Measurements from ENCODE around the gene TMEM132C. TPM values are rescaled to one million over a fixed set of nuclear protein-coding genes. Genes with fewer than 3 reads are reported as not detected.
"Not testable (repeated sequence)": the region's sequence is repeated elsewhere in the genome, so short reads cannot be mapped to it uniquely, and the experiment has no call there.

The TMEM132C gene
- total RNA-seq, 1 experiment from 2014 or later = not detected

GRCh38 chr12:128603573-128604115, 336.7 kb downstream of the TMEM132C start:
- no peak for DNase-seq (ENCODE audit: extremely low read depth, low read depth)

DNA sequence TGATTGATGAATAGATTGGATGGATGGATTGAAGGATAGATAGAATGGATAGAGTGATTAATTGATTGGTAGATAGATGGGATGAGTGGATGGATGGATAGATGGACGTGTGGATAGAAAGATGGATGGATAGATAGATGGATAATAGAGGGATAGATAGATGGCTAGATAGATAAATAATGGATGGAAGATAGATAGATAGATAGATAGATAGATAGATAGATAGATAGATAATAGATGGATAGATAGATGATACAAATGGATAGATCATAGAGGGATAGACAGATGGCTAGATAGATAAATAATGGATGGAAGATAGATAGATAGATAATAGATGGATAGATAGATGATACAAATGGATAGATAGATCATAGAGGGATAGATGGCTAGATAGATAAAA, 337.2 kb downstream of the TMEM132C start:
- not testable (repeated sequence) for DNase-seq (ENCODE audit: extremely low read depth, low read depth)

DNA sequence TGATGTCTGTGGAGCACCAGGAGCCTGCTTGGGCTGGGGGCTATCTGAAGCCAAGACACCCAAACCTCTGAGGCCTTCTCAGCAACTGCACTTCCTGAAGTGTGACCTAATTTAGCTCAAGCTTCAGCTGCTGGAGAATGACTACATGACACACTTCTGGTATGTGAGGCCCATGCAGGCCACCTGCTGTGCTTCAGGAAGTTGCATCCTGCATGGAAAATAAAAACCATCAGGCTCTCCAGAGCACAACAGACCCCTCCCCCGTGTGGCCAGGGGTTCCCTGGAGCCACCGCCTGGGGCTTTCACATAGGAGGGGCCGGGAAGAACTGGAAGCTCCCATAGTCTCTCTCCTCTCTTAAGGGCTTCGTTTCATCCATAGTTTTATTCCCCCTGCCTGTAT, 339.1 kb downstream of the TMEM132C start:
- no peak for DNase-seq (ENCODE audit: extremely low read depth, low read depth)

GRCh38 chr12:128606538-128606937, 339.6 kb downstream of the TMEM132C start:
- no peak for DNase-seq (ENCODE audit: extremely low read depth, low read depth)

DNA sequence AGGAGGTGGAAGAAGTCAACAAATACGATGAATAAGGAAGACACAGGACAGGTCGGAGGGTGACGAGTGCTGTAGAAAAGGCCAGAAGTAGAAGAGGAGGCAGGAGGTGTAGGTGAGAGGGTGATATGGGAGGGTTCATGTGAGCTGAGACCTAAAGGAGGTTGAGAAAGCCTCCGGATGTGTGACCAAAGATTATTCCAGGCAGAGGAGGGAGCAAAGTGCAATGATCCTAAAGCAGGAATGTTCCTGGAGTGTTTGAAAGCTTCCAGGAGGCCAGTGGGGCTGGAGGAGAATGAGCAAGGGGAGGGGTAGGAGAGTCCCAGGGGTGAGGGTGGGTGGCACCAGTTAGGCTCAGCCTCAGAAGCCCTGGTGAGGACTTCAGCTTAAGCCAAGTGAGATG, 340.0 kb downstream of the TMEM132C start:
- no peak for DNase-seq (ENCODE audit: extremely low read depth, low read depth)

GRCh38 chr12:128607641-128608040, 340.7 kb downstream of the TMEM132C start:
- no peak for DNase-seq (ENCODE audit: extremely low read depth, low read depth)

DNA sequence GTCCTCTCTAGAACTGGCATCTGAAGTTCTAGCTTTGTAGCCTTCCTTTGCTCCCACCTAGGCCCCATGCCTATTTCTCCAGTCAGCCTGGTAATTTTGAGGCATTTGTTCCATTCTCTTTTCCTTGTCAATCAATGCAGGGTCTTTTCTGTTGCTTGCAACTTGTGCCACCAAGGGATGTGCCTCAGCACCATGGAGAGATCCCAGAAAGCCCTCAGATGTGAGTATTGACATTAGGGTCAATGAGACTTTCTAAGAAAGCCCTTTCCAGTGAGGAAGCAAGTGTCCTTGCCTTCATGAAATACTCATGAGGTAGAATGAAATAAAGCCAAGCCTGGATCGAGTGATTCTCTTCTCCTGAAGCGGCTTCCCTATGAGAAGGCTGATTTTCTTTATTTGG, 342.9 kb downstream of the TMEM132C start:
- no peak for DNase-seq (ENCODE audit: extremely low read depth, low read depth)

DNA sequence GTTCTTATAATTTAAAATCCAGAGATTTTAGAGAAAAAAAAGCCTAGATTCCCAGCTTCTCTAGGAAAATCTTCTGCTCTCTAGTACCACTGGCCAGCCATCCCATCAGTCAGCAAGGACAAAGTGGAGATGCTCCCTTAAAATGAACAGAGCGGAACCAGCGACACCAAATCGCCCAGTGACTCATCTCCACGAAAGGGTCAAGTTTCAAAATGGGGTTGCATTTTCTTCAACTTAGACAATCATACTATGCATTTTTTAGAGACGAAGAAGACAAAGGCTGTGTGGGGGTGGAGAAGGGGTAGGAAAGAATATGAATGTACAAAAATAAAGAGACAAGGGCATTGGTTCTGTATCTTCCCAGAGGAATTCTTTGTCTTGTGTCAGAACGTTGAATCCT, 344.8 kb downstream of the TMEM132C start:
- no peak for DNase-seq (ENCODE audit: extremely low read depth, low read depth)

DNA sequence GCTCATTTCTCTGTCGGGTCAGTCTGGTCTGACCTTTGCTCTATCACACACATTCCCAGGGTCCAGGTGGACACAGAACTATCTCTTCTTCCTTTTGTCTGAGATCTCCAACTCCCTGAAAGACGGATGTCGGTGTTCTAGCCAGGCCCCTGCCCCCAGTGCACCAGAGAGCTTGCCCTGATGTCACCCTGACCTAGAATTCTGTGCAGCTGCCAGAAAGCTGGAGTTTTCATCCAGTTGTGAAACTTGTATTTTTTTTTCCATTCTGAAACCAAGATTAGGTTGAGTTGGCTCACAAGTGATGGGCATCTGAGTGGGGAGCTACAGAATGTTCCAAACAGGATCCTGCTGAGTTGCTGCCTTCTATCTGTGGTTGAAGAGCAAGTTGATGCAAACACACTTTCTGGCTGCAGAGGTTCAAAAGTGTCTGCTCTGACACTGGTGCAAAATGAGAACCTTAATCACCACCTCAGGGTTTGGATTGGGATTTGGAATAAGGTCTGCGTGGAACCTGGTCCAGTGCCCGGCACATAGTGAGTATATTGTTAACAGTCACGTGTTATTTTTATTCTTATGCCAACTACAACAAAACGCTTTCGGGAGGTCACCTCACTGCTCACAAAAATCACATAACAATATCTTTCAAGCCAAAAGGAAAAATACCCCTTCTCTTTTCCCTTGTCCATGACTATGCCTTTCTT, 345.3 kb downstream of the TMEM132C start:
- DNase-seq (ENCODE audit: extremely low read depth, low read depth) = no peak

DNA sequence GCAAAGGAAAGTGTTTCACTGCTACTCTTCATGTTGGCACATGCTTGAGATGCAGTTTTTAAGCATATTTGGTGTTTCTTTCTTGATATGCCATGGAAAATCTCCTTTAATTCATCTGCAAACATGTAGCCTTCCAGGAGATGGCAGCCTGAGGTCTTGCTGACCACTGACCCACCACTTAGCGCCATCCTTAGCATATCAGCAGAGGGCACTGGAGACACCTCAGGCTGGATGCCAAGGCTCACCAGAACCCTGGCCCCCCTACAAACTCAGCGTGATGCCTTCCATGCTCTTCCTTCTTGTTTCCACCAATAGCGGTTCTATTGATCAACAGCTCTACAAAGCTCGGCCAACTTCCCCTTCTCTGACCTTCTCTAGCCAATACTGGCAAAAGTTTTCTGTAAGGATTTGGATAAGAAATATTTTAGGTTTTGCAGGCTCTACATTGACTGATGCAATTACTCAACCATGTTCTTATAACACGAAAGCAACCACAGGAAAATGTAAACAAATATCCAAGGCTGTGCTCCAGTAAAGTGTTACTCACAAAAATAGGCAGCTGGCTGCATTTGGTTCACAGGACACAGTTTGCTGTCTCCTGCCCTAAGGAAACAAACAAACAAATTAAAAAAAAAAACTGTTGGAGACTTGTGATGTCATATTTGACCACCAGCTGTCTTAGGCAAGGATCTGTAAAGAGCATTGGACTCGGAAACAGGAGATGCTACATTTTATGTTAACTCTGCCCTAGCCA, 347.0 kb downstream of the TMEM132C start:
- DNase-seq (ENCODE audit: extremely low read depth, low read depth) = no peak

DNA sequence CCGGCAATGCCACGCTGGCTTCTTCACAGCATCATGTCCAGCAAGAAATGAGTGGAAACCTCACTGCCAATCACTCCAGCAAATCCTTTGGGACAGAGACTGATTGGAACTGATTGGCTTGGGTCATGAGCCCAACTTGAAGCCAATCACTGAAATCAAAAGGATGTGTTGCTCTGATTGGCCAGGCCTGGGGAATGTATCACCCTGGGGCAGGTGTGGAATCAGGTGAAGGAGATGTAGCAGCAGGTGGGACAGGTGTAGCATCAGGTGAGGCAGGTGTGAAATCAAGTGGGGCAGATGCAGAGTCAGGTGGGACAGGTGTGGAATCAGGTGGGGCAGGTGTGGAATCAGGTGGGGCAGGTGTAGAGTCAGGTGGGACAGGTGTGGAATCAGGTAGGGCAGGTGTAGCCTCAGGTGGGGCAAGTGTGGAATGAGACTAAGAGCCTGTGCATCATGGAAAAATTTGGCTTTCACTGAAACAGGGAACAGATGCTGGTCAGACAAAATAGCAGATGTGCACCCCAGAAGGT, 350.4 kb downstream of the TMEM132C start:
- no peak for DNase-seq (ENCODE audit: extremely low read depth, low read depth)

GRCh38 chr12:128619263-128619662, 352.3 kb downstream of the TMEM132C start:
- DNase-seq (ENCODE audit: extremely low read depth, low read depth) = no peak

- no peak for DNase-seq (ENCODE audit: extremely low read depth, low read depth)
These were observed 354.3 kb downstream of the TMEM132C start for GRCh38 chr12:128621304-128621703.

GRCh38 chr12:128623748-128624147, 356.8 kb downstream of the TMEM132C start:
- DNase-seq (ENCODE audit: extremely low read depth, low read depth) = no peak

DNA sequence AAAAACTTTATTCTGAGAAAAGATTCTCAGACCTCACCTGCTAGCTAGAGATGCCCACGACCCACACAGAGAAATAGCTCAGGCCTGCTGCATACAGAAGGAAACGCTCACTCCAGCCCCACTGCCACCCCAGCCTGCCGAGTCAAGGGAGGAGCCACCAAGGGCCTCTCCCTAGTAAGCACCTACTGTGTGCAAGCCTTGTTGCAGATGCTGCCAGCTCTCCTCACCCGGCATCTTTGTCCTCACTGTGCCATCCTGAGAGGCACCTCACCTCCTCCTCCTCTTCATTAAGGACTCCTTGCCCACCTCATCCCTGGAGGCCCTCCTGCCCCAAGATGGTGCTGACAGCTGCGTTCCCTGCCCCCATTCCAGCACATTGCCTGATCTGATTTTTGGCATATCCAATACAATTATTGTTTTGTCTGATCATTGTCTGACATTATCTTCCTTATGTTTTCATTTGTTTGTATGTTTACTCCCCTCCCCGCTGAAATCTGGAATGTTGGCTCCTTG, 359.9 kb downstream of the TMEM132C start:
- no peak for DNase-seq (ENCODE audit: extremely low read depth, low read depth)

GRCh38 chr12:128627659-128628058, 360.7 kb downstream of the TMEM132C start:
- no peak for DNase-seq (ENCODE audit: extremely low read depth, low read depth)

DNA sequence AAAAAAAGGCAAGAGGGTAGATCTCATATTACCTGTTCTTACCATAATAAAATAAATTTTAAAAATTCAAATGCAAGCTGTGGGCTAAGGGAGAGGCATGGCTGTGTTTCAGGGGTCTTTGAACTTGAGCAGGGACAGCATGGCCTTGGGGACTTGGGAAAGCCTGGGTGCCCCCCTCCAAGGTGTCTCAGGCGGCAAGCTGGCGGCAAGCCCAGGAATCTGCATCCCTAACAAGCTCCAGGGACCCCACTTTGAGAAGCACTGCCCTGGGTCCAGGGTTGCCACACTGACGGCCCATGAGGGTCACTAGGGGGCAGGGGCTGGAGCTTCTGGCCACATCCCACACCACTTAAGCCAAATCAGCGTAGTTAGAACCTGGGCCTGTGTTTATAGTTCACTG, 363.0 kb downstream of the TMEM132C start:
- no peak for DNase-seq (ENCODE audit: extremely low read depth, low read depth)

- no peak for DNase-seq (ENCODE audit: extremely low read depth, low read depth)
These were observed 371.0 kb downstream of the TMEM132C start for GRCh38 chr12:128637642-128638606.

GRCh38 chr12:128639089-128639488, 372.1 kb downstream of the TMEM132C start:
- no peak for DNase-seq (ENCODE audit: extremely low read depth, low read depth)

- DNase-seq (ENCODE audit: extremely low read depth, low read depth) = no peak
These were observed 376.2 kb downstream of the TMEM132C start for GRCh38 chr12:128643155-128643554.
